Activated T-cell treated with anti-CD3 and anti-CD28 coated beads for 4 hours (primary cell): ENCODE measurements around the gene TOP2B.

Experiments
- DNase-seq: peaks from one replicate; pipeline ENCODE4 v3.0.0-alpha.2; 2020

Gene TOP2B

DNA sequence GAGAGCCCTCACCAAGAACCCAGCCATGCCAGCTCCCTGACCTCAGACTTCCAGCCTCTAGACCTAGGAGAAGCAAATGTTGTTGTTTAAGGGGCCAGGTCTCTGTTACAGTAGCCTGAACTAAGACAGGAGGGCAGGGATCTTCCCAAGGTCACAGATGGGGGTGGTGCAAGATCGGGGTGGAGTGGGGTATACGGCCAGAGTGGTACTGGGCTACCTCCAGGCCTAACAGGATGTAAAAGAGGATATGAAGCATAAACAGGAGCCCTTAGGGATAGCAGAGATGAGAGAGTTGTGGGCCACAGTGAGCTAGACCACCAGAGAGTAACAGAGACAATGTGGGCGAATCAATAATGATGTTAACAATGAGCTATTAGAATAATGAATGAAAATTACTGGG lies 82.9 kb downstream of the TOP2B start:
- no peak for DNase-seq

- DNase-seq: no peak
Measured at GRCh38 chr3:25581335-25581734, 83.4 kb downstream of the TOP2B start.

GRCh38 chr3:25580534-25580933 lies 84.2 kb downstream of the TOP2B start:
- DNase-seq: no peak

- DNase-seq: no peak
Measured at GRCh38 chr3:25578059-25578458, 86.6 kb downstream of the TOP2B start.

DNA sequence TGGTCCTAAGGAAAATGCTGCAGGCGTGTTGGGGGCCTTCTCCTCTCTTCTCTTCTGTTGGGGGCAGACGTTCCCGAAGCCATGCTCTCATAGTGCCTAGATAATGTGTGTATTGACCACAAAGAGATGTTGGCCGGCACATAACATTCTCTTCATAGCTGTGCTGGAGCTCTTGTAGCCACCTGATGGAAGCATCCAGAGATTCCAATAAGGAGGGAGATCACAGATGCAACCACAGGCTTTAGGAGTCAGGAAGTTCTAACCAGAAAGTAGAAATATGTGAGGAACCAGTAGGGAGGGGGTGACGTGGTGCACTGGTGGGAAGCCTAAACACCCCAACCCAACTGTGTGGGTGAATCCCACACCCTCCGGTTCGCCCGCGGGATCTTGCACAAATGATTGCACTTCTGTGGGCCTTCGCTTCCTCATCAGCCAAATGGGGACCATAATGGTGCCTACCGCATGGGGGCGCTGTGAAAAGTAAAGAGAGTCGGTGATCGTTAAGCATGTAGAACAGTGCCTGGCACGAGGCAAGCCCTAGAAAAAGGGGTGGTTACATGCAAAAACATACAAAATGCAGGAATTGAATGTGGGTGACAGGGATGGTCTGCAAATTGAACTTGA lies 87.8 kb downstream of the TOP2B start:
- DNase-seq: no peak

DNA sequence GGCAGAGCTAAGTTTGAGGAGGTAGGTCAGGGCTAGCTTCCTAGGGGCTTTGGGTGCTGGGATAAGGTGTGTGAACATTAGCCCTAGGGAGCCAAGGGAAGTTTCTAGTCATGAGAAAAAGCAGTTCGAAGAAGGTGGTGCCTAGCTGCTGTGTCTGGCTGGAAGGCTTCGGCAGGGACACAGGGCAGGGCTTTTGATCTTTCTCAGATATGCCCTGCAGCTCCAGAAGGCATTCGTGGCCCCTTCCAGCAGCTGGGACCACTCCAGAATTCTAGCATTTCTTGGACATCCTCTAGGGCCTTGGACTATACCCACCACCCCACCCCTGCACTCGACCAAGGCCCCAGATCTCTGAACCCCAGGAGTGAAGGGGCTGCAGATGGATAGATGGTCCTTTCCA lies 88.6 kb downstream of the TOP2B start:
- no peak for DNase-seq

GRCh38 chr3:25575001-25575400 lies 89.7 kb downstream of the TOP2B start:
- DNase-seq: no peak

DNA sequence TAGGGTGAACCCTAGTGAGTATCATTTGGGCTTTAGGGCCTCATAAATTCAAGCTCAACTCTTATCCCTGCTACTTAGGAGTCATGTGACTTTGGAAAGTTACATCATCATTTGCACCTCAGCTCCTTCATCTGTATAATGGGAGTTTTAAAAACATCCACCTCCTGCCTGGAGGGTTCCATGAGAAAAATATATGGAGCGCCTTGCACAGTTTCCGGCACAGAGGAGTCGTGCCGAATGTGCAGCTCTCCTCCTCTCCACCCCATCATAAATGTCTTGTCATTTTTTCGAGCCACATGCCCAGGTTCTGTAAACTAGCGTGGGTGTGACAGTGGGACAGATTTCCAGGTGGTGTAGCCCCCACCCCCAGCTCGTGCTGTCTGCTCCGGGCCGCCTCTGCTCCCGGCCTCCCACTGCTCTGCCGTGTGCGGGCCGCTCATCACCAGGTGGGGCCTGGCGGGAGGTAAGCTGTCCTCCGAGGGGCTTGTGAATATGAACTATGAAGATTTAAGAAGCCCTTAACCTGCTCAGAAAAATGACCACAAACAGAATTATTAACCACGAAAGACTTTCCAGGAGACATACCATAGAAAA lies 90.4 kb downstream of the TOP2B start:
- DNase-seq: no peak

DNA sequence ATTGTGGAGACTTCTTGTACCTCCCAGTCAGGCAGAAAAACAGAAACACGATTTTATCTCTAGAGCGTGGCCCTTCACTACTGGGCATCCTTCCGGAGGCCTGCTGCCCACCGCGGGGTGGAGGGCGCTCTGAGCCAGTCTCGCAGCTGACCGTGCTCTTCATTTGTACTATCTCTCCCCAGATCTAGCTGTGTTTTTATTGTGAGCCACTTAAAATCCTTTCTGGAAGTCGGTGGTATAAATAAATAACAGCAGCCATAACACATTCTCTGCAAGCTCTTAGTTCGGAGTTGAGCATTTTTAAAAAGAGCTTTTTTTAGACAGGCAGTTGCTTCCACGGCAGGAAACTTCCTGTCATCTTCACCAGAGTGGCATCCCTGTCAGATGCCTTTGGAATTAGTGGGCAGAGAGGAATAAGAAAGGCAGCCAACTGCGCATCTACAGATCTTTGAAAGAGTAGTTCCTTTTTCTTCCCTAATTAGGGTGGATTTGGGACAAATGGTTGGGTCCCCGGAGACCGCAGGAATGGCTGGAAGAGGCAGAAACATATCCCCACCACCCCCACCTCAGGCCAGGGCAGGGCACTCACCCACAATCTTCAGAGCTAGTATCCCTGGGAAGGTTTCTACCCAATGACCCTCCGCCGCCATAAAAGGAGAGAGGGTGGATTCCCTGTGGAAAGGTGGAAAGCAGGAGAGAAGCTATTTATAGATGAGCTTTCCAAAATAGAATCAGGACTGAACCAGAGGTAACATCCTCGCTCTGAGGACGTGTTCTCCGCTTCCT lies 91.1 kb downstream of the TOP2B start:
- no peak for DNase-seq

GRCh38 chr3:25572919-25573385 lies 91.8 kb downstream of the TOP2B start:
- no peak for DNase-seq

DNA sequence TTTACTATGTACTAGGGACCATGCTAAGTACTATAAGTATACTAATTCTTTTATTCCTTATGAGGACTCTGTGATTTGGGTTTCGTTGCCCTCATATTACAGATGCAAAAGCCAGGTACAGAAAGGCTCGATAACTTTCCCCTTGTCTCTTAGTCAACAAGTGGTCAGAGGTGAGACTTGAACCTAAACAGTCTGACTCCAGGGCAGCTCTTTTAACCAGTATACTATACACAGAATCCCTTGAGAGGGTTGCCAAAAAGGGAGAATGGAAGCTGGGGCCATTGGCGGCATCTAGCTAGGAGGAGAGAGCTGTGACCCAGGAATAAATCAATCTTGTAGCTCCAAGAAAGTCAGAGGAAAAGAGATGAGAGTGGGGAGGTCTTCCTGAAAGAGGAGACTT lies 92.4 kb downstream of the TOP2B start:
- no peak for DNase-seq

GRCh38 chr3:25571285-25571684 lies 93.4 kb downstream of the TOP2B start:
- DNase-seq: no peak

GRCh38 chr3:25568525-25569078 lies 96.1 kb downstream of the TOP2B start:
- no peak for DNase-seq

- no peak for DNase-seq
Measured at GRCh38 chr3:25567806-25568524, 96.7 kb downstream of the TOP2B start.

DNA sequence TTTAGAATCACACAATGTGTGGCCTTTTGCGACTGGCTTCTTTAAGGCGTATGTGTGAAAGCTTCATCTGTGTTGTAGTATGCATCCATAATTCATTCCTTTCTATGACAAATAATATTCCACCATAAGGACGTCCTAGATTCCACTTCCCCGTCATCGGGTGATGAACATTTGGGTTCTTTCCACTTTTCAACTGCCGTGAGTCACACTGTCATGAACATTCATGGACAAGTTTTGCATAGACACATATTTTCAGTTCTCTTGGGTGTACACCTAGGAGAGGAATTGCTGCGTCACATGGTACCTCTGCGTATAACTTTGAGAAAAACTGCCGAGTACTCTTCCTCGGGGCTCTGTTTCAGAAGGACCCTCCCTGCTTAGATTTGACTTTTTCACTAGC lies 97.3 kb downstream of the TOP2B start:
- no peak for DNase-seq

GRCh38 chr3:25566358-25566920 lies 98.3 kb downstream of the TOP2B start:
- no peak for DNase-seq

DNA sequence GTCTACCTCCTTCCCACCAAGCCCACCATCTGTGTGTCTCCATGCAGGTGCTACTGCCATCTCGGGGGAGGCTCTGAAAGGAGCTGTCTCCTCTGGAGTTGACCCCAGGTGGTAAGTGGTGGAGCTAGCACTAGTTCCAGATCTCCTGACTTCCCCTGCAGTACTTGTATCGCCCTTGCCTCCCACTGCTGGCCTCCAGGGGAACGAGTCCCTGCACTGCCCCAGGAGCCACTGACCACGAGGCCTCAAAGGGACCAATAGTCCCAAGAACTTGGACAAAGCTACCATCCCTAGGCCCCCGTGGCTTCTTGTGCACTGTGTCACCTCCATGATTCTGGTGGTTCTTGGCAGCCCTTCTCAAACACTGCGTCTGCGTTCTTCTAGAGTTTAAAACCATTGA lies 98.9 kb downstream of the TOP2B start:
- no peak for DNase-seq

DNA sequence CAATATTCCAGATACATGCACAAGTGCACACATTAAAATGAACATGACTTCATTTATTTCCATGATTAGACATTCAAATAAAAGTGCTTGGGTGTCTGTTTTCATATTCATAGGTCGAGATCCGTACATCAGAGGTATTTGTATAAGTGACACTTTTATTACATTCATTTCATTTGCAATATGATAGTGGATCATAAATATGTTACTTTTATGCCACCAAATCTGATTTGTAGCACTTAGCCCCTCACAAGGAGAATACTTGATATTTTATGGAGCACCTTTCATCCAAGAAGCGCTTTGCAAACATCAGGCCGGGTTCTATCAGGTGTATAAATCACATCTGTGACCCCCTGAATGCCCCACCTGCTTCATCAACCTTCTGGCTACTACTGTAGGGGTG lies 100.6 kb downstream of the TOP2B start:
- DNase-seq: no peak

- no peak for DNase-seq
Measured at GRCh38 chr3:25563601-25564000, 101.1 kb downstream of the TOP2B start.

- DNase-seq: no peak
Measured at GRCh38 chr3:25558796-25559195, 105.9 kb downstream of the TOP2B start.

- DNase-seq: no peak
Measured at GRCh38 chr3:25558121-25558520, 106.6 kb downstream of the TOP2B start.

- no peak for DNase-seq
Measured at GRCh38 chr3:25557694-25558093, 107.0 kb downstream of the TOP2B start.

DNA sequence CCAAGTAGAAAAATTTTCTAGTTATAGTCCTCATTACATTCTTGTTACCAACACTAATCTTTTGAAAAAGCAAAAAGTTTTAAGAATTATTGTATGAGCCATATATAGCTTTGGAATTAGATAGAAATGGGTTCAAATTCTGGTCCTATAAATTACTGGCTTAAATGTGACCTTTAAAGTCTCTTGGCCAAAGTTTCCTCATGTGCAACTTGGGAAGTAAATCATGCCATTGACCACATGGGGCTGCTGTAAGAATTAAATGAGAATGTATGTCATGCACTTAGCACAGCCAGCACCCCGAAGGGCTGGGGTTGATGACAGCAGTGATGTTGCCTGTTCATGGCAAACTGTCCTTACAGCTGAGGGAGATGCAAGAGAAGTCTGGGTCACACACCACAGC lies 108.3 kb downstream of the TOP2B start:
- no peak for DNase-seq
